Large intestine (tissue), 3 donors: ENCODE results near the gene AFDN. TPM values are rescaled to one million over a fixed set of nuclear protein-coding genes. Genes with fewer than 3 reads are reported as not detected.

Experiments used
- DNase-seq, 2 donors: peaks; one replicate each; pipeline versions ENCODE4 v3.0.0 to v3.0.0-alpha.2; 2013
- H3K27ac ChIP-seq: one replicate; pipeline ENCODE4 v1.5.1; 2013; ENCODE audit warnings: low read length
- H3K27me3 ChIP-seq: 2 replicates; pipeline ENCODE4 v1.6.1; 2013; ENCODE audit warnings: low read length; ENCODE audit not compliant: control insufficient read depth, insufficient read depth
- H3K36me3 ChIP-seq: 2 replicates; pipeline ENCODE4 v1.6.1; 2013; ENCODE audit warnings: low read length; ENCODE audit not compliant: control insufficient read depth, insufficient read depth
- H3K4me1 ChIP-seq: one replicate; pipeline ENCODE4 v1.6.1; 2013; ENCODE audit warnings: low read length; ENCODE audit not compliant: control insufficient read depth, insufficient read depth
- H3K4me3 ChIP-seq: one replicate; pipeline ENCODE4 v1.5.1; 2013; ENCODE audit warnings: low read length
- H3K9me3 ChIP-seq: one replicate; pipeline ENCODE4 v1.6.1; 2013; ENCODE audit warnings: mild to moderate bottlenecking, low read depth, low read length, moderate library complexity; ENCODE audit not compliant: control insufficient read depth
- WGBS: methylation state at CpG from one replicate; pipeline ENCODE4 v1.1.5; 2013; ENCODE audit warnings: low lambda C conversion rate; ENCODE audit not compliant: insufficient coverage; 5-methylcytosine and 5-hydroxymethylcytosine counted together
- polyA plus RNA-seq: library from polyadenylated mRNA; unstranded; fragments of 120-200 nt; gene quantifications from one replicate; pipeline ENCODE4 v1.2.1, GENCODE V29; 2013

Gene AFDN
- polyA plus RNA-seq, 1 donor: 194 TPM

GRCh38 chr6:167841981-167842380 lies 15.3 kb downstream of the AFDN start:
- H3K27me3 ChIP-seq: no peaks in the 10 kb centered on the region
- no peak overlapping the region for H3K4me3 ChIP-seq
- H3K4me1 ChIP-seq: peaks cover 36% of the 10 kb centered on the region
- DNase-seq: no peak
- H3K9me3 ChIP-seq: no peaks in the 10 kb centered on the region
- H3K36me3 ChIP-seq: no peaks in the 10 kb centered on the region
- no peak overlapping the region for H3K27ac ChIP-seq

- WGBS: 100% methylated on average over 1 of the region's 1 CpG
- Histone ChIP-seq H3K9me3 (no peaks in the 10 kb centered on the region), H3K27ac (no peak overlapping the region), H3K4me1 (peaks cover 36% of the 10 kb centered on the region), H3K36me3 (no peaks in the 10 kb centered on the region), H3K4me3 (no peak overlapping the region), H3K27me3 (no peaks in the 10 kb centered on the region)
- no peak for DNase-seq
Measured at GRCh38 chr6:167842457-167842856, 15.7 kb downstream of the AFDN start.

- H3K4me3 ChIP-seq: no peak overlapping the region
- no peaks in the 10 kb centered on the region for H3K9me3 ChIP-seq
- no peaks in the 10 kb centered on the region for H3K36me3 ChIP-seq
- no CpG with 5 or more reads among the region's 1 CpG for WGBS
- no peak for DNase-seq
- H3K4me1 ChIP-seq: peaks cover 35% of the 10 kb centered on the region
- H3K27ac ChIP-seq: no peak overlapping the region
- H3K27me3 ChIP-seq: no peaks in the 10 kb centered on the region
Measured at GRCh38 chr6:167843023-167843422, 16.3 kb downstream of the AFDN start.

GRCh38 chr6:167845856-167846255 lies 19.1 kb downstream of the AFDN start:
- Histone ChIP-seq H3K4me1 (peaks cover 23% of the 10 kb centered on the region), H3K36me3 (no peaks in the 10 kb centered on the region), H3K27me3 (no peaks in the 10 kb centered on the region), H3K27ac (no peak overlapping the region), H3K9me3 (no peaks in the 10 kb centered on the region), H3K4me3 (no peak overlapping the region)
- 100% methylated on average over 1 of the region's 4 CpGs for WGBS
- DNase-seq: no peak

- no peak overlapping the region for H3K27ac ChIP-seq
- H3K9me3 ChIP-seq: no peaks in the 10 kb centered on the region
- H3K36me3 ChIP-seq: no peaks in the 10 kb centered on the region
- DNase-seq: no peak
- H3K4me3 ChIP-seq: no peak overlapping the region
- WGBS: 77% methylated on average over 4 of the region's 6 CpGs
- no peaks in the 10 kb centered on the region for H3K27me3 ChIP-seq
- peaks cover 16% of the 10 kb centered on the region for H3K4me1 ChIP-seq
Measured at GRCh38 chr6:167846997-167847606, 20.4 kb downstream of the AFDN start.

GRCh38 chr6:167847936-167848335 lies 21.2 kb downstream of the AFDN start:
- Histone ChIP-seq H3K4me3 (no peak overlapping the region), H3K36me3 (no peaks in the 10 kb centered on the region), H3K4me1 (peaks cover 8% of the 10 kb centered on the region), H3K9me3 (no peaks in the 10 kb centered on the region), H3K27ac (no peak overlapping the region), H3K27me3 (no peaks in the 10 kb centered on the region)
- 100% methylated on average over 1 of the region's 1 CpG for WGBS
- no peak for DNase-seq

GRCh38 chr6:167848783-167849182 lies 22.1 kb downstream of the AFDN start:
- no peak overlapping the region for H3K4me3 ChIP-seq
- peaks cover 4% of the 10 kb centered on the region for H3K4me1 ChIP-seq
- H3K27me3 ChIP-seq: no peaks in the 10 kb centered on the region
- no peak overlapping the region for H3K27ac ChIP-seq
- no peak for DNase-seq
- no peaks in the 10 kb centered on the region for H3K9me3 ChIP-seq
- no CpG with 5 or more reads among the region's 4 CpGs for WGBS
- no peaks in the 10 kb centered on the region for H3K36me3 ChIP-seq

- no peak overlapping the region for H3K4me3 ChIP-seq
- H3K27ac ChIP-seq: peak overlapping the region; percentile 3
- no CpG with 5 or more reads among the region's 4 CpGs for WGBS
- H3K27me3 ChIP-seq: no peaks in the 10 kb centered on the region
- H3K36me3 ChIP-seq: no peaks in the 10 kb centered on the region
- DNase-seq: no peak
- peaks cover 4% of the 10 kb centered on the region for H3K4me1 ChIP-seq
- H3K9me3 ChIP-seq: no peaks in the 10 kb centered on the region
Measured at GRCh38 chr6:167849846-167850459, 23.2 kb downstream of the AFDN start.

- no peaks in the 10 kb centered on the region for H3K27me3 ChIP-seq
- H3K27ac ChIP-seq: no peak overlapping the region
- H3K4me3 ChIP-seq: no peak overlapping the region
- no peaks in the 10 kb centered on the region for H3K36me3 ChIP-seq
- H3K9me3 ChIP-seq: no peaks in the 10 kb centered on the region
- DNase-seq: no peak
- H3K4me1 ChIP-seq: peaks cover 4% of the 10 kb centered on the region
- WGBS: 100% methylated on average over 1 of the region's 6 CpGs
Measured at GRCh38 chr6:167850782-167851181, 24.1 kb downstream of the AFDN start.

- Histone ChIP-seq H3K36me3 (no peaks in the 10 kb centered on the region), H3K4me3 (no peak overlapping the region), H3K4me1 (peaks cover 4% of the 10 kb centered on the region), H3K9me3 (no peaks in the 10 kb centered on the region), H3K27me3 (no peaks in the 10 kb centered on the region), H3K27ac (no peak overlapping the region)
- 100% methylated on average over 1 of the region's 2 CpGs for WGBS
- DNase-seq: no peak
Measured at GRCh38 chr6:167851370-167851952, 24.8 kb downstream of the AFDN start.
